Transverse colon (tissue), 4 donors: ENCODE measurements around the gene ERGIC1. TPM values are rescaled to one million over a fixed set of nuclear protein-coding genes. Genes with fewer than 3 reads are reported as not detected.

ENCODE experiments used
- DNase-seq: peaks from one replicate; pipeline ENCODE4 v3.0.0-alpha.2; 2019
- H3K27ac ChIP-seq, 4 donors: fragments of 200-600 bp; sonication (generic); 2 replicates each; pipeline ENCODE4 v1.5.1; 2016 to 2018; ENCODE audit warnings: inconsistent platforms in 4 of 4
- H3K27me3 ChIP-seq: fragments of 200-600 bp; sonication (generic); 2 replicates; pipeline ENCODE4 v1.5.1; 2017; ENCODE audit warnings: inconsistent platforms
- H3K36me3 ChIP-seq, 4 donors: fragments of 200-600 bp; sonication (generic); 2 replicates each; pipeline ENCODE4 v1.5.1; 2017 to 2019; ENCODE audit warnings: inconsistent platforms in 4 of 4
- H3K4me1 ChIP-seq, 4 donors: fragments of 200-600 bp; sonication (generic); 2 replicates each; pipeline ENCODE4 v1.5.1; 2017 to 2020; ENCODE audit warnings: inconsistent platforms in 4 of 4
- H3K4me3 ChIP-seq, 4 donors: fragments of 200-600 bp; sonication (generic); 1 replicate in 1 of 4; 2 replicates in 3 of 4; pipeline versions ENCODE4 v1.5.1 to v1.6.1; 2017 to 2019; ENCODE audit warnings: inconsistent platforms in 4 of 4
- H3K9me3 ChIP-seq, 2 donors: fragments of 200-600 bp; sonication (generic); 2 replicates each; pipeline ENCODE4 v1.5.1; 2017 to 2019; ENCODE audit warnings: inconsistent platforms in 2 of 2
- CTCF ChIP-seq, 5 experiments: fragments of 200-600 bp in 3 of 5; fragments of 450-650 bp in 2 of 5; sonication (generic) in 3 of 5; IDR thresholded peaks; 1 replicate in 2 of 5; 2 replicates in 3 of 5; pipeline ENCODE4 v1.5.1; 2016 to 2017; ENCODE audit warnings: antibody characterized with exemption in 5 of 5, inconsistent platforms in 3 of 5, mild to moderate bottlenecking in 2 of 5, moderate library complexity in 1 of 5
- EP300 ChIP-seq: sonication (generic); formaldehyde crosslinking; IDR thresholded peaks from one replicate; pipeline ENCODE4 v1.6.1; 2017; ENCODE audit warnings: antibody characterized with exemption, low read depth
- POLR2A ChIP-seq: fragments of 450-650 bp; IDR thresholded peaks from one replicate; pipeline ENCODE4 v1.6.1; 2016; ENCODE audit warnings: antibody characterized with exemption, mild to moderate bottlenecking, moderate library complexity
- POLR2AphosphoS5 ChIP-seq, 3 donors: sonication (generic); formaldehyde crosslinking; IDR thresholded peaks; one replicate each; pipeline ENCODE4 v1.6.1; 2016; ENCODE audit warnings: antibody characterized with exemption in 3 of 3
- WGBS, 2 donors: methylation state at CpG; one replicate each; pipeline ENCODE4 v1.1.5; 2018; ENCODE audit warnings: low coverage in 1 of 2; 5-methylcytosine and 5-hydroxymethylcytosine counted together
- in situ Hi-C, 4 donors: fragments of 200-750 bp; cut with MboI; loops; one replicate each; pipeline versions ENCODE4 v1.15.0 to v1.15.1; 2017; ENCODE audit warnings: low sequenced_read_pairs in 3 of 4, low pct_ligation_motif_present in 1 of 4, low pct_unique_long_range_greater_than_20kb in 1 of 4
- intact Hi-C: fragments of 100-400 bp; cut with DNase I; formaldehyde crosslinking; loops from one replicate; pipeline ENCODE4 v1.15.1; 2023; ENCODE audit warnings: low total_unique reads
- total RNA-seq, 4 donors: library from RNA; depleted of rRNA; stranded (reverse); fragments of >200 nt; gene quantifications; one replicate each; pipeline ENCODE4 v1.1.0, GENCODE V29; 2016

The ERGIC1 gene
- total RNA-seq, 4 donors from 2014 or later = 125 to 252 (median 184) TPM

DNA sequence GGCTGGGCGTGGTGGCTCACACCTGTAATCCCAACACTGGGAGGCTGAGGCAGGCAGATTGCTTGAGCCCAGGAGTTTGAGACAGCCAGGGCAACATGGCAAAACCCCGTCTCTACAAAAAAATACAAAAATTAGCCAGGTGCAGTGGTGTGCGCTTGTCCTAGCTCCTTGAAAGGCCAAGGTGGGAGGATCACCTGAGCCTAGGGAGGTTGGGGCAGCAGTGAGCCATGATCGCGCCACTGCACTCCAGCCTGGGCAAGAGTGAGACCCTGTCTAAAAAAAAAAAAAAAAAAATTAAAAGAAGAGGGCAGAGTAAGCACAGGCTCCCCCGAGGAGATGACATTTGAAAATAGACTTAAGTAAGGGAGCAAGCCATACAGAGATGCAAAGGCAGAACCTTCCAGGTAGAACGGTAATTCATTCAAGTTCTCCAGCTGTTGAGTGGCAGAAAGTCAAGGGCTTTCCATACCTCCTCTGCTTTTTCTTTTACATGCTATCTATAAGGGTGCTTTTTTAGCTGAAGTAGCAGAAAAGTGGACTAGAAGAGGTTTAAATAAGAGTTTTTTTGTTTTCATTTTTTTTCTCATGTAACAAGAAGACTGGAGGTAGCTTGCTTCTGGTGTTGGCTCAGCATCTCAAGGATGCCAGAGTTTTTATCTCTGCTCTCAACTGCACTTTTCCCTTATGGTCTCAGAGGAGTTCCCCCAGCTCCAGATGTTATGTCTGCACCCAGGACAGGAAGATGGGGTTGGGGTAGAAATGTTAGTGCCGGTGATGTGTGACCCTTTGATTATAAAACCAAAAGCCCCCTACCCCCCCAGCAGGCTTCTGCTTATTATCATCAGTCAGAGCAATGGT is 40.8 kb downstream of the ERGIC1 start:
- in situ Hi-C loops (no loop called here), intact Hi-C loops (loop anchor here (5.0 kb wide), 1 partner anchor 43 kb away; the partner anchor contains the start of gene ERGIC1)
- Histone ChIP-seq H3K27ac (peak overlapping the region; percentile 35 to 91 (median 86)), H3K4me1 (peaks cover 21 to 56% (median 29%) of the 10 kb centered on the region in 4 donors), H3K36me3 (no peaks in the 10 kb centered on the region), H3K9me3 (no peaks in the 10 kb centered on the region), H3K4me3 (no peak overlapping the region), H3K27me3 (no peaks in the 10 kb centered on the region)
- no peak for DNase-seq
- WGBS, 2 donors = 89 to 90% methylated on average over 6 to 8 of the region's 8 CpGs
- TF ChIP-seq POLR2A (no peak), EP300 (no peak), CTCF (IDR thresholded peaks at IDR 0.05) (no peak), POLR2AphosphoS5 (IDR thresholded peaks at IDR 0.05) (no peak)

GRCh38 chr5:172875505-172876279 is 41.6 kb downstream of the ERGIC1 start:
- in situ Hi-C loops = no loop called here
- Histone ChIP-seq H3K27ac (peak overlapping the region; percentile 35 to 91 (median 64)), H3K36me3 (no peaks in the 10 kb centered on the region), H3K4me3 (no peak overlapping the region), H3K9me3 (no peaks in the 10 kb centered on the region), H3K27me3 (no peaks in the 10 kb centered on the region), H3K4me1 (peaks cover 14 to 52% (median 25%) of the 10 kb centered on the region in 4 donors)
- intact Hi-C loops = no loop called here
- TF ChIP-seq EP300 = no peak
- TF ChIP-seq POLR2A = no peak
- no peak for TF ChIP-seq POLR2AphosphoS5 (IDR thresholded peaks at IDR 0.05)
- TF ChIP-seq CTCF (IDR thresholded peaks at IDR 0.05) = no peak
- DNase-seq = no peak
- 66 to 95% methylated on average over 3 to 7 of the region's 7 CpGs for WGBS, 2 donors

DNA sequence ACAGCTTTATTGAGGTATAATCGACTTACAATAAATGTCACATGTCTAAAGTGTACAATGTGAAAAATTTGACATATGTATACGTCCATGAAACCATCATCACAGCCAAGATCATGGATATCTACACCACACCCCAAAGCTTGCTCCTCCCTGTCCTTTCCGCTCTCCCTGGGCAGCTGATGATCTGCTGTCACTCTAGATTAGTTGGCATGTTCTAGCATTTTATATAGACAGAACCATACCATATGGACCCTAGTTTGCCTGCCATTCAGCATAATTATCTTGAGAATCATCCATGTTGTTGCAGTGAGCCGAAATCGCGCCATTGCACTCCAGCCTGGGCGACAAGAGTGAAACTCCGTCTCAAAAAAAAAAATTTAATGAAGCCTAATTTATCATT is 42.5 kb downstream of the ERGIC1 start:
- no peaks in the 10 kb centered on the region for H3K27me3 ChIP-seq
- no peak for DNase-seq
- intact Hi-C loops (no loop called here), in situ Hi-C loops (no loop called here)
- no peak overlapping the region for H3K4me3 ChIP-seq
- H3K36me3 ChIP-seq = no peaks in the 10 kb centered on the region
- 89% methylated on average over 6 to 8 of the region's 8 CpGs for WGBS, 2 donors
- H3K9me3 ChIP-seq = no peaks in the 10 kb centered on the region
- no peak overlapping the region for H3K27ac ChIP-seq
- TF ChIP-seq POLR2A (no peak), EP300 (no peak), POLR2AphosphoS5 (IDR thresholded peaks at IDR 0.05) (no peak), CTCF (IDR thresholded peaks at IDR 0.05) (no peak)
- peaks cover 6 to 44% (median 21%) of the 10 kb centered on the region in 4 donors for H3K4me1 ChIP-seq
